ENCODE results near the gene WFDC2. TPM values are rescaled to one million over a fixed set of nuclear protein-coding genes. Genes with fewer than 3 reads are reported as not detected.

Gene WFDC2
- total RNA-seq, 4 donors from 2014 or later = 2.1 to 2.6 TPM; not detected in 2

DNA sequence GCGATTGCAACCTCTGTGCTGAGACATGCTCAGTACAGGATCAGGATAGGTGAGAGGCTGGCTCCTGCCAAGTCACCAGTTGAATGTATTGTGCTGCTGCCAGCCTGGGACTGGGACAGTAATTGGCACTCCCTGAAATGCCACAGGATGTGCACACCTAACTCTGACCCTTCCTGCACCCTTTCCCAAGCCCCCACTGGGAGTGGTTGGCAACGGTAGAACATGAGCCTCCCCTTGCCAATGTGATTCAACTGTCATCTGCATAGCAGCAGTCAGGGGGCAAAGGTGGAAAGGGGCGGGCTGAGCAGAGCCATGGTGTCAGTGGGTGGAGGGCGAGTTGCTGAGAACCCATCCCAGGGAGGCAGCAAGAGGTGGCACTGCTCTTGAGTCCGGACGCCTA, 30.5 kb downstream of the WFDC2 start:
- Histone ChIP-seq H3K9me3 (no peaks in the 10 kb centered on the region), H3K27me3 (peaks cover 0 to 41% (median 0%) of the 10 kb centered on the region in 4 donors), H3K27ac (replicated peaks in 1 of 4) (no peak overlapping the region), H3K4me1 (no peaks in the 10 kb centered on the region), H3K4me3 (no peak overlapping the region), H3K36me3 (no peaks in the 10 kb centered on the region)
- no peak for TF ChIP-seq POLR2A (IDR thresholded peaks at IDR 0.05; ENCODE audit: low read depth)
- TF ChIP-seq, protein P1, sequence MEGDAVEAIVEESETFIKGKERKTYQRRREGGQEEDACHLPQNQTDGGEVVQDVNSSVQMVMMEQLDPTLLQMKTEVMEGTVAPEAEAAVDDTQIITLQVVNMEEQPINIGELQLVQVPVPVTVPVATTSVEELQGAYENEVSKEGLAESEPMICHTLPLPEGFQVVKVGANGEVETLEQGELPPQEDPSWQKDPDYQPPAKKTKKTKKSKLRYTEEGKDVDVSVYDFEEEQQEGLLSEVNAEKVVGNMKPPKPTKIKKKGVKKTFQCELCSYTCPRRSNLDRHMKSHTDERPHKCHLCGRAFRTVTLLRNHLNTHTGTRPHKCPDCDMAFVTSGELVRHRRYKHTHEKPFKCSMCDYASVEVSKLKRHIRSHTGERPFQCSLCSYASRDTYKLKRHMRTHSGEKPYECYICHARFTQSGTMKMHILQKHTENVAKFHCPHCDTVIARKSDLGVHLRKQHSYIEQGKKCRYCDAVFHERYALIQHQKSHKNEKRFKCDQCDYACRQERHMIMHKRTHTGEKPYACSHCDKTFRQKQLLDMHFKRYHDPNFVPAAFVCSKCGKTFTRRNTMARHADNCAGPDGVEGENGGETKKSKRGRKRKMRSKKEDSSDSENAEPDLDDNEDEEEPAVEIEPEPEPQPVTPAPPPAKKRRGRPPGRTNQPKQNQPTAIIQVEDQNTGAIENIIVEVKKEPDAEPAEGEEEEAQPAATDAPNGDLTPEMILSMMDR (IDR thresholded peaks at IDR 0.05) = no peak
- no peak for TF ChIP-seq POLR2AphosphoS5 (IDR thresholded peaks at IDR 0.05)
- TF ChIP-seq EP300 (IDR thresholded peaks at IDR 0.05) = no peak
- WGBS = 79% methylated on average over 6 of the region's 6 CpGs
- DNase-seq (ENCODE audit: extremely low spot score) = no peak
- intact Hi-C loops (cut with DNase I) = no loop called here

DNA sequence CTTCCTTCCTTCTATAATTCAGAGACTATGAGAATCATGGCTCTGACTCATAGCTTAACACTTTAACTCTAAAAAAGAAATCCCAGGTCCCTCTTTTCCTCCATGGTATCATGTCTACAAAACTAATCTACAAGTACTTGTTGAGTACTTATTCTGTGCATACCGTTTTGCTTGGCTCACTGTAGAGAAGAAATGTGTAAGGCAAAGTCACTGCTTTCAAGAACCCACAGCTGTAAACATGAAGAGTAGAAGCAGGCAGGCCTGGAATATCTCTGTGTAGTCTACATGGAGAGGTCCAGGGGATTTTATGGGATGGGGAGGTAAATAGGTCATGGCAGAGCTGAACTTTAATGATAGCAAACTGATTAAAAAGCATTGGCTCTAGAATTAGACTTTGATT, 32.0 kb downstream of the WFDC2 start:
- DNase-seq (ENCODE audit: extremely low spot score) = no peak
- intact Hi-C loops (cut with DNase I) = no loop called here
- no peaks in the 10 kb centered on the region for H3K4me1 ChIP-seq
- peaks cover 0 to 43% (median 0%) of the 10 kb centered on the region in 4 donors for H3K27me3 ChIP-seq
- H3K27ac ChIP-seq (replicated peaks in 1 of 4) = no peak overlapping the region
- TF ChIP-seq POLR2A (IDR thresholded peaks at IDR 0.05; ENCODE audit: low read depth) (no peak), EP300 (IDR thresholded peaks at IDR 0.05) (no peak), POLR2AphosphoS5 (IDR thresholded peaks at IDR 0.05) (no peak)
- TF ChIP-seq, protein P1 (IDR thresholded peaks at IDR 0.05) = no peak
- H3K4me3 ChIP-seq = no peak overlapping the region
- no peaks in the 10 kb centered on the region for H3K9me3 ChIP-seq
- whole genome bisulfite sequencing = 82% methylated on average over 1 of the region's 1 CpG
- no peaks in the 10 kb centered on the region for H3K36me3 ChIP-seq

DNA sequence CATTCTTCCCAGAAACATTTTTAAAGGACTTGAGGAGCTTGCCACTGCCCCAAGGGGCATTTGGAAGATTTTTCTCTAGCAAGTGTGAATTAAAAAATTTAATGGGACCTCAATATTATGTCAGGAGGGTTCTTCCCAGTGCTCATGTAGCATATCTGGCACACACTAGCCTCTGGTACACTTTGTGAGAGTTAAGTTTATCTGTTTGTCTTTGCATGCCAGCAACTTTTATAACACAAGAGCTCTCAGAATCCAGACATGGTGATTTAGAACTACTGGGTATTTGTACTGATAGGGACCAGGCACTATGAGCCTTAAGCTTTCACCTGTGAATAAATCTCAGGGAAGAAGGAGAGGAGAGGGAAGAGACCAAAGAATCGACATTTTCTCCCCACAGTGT, 33.0 kb downstream of the WFDC2 start:
- Histone ChIP-seq H3K4me1 (no peaks in the 10 kb centered on the region), H3K27me3 (peaks cover 0 to 42% (median 0%) of the 10 kb centered on the region in 4 donors), H3K4me3 (no peak overlapping the region), H3K27ac (replicated peaks in 1 of 4) (no peak overlapping the region), H3K36me3 (no peaks in the 10 kb centered on the region), H3K9me3 (no peaks in the 10 kb centered on the region)
- intact Hi-C loops (cut with DNase I) = no loop called here
- DNase-seq (ENCODE audit: extremely low spot score) = no peak
- TF ChIP-seq EP300 (IDR thresholded peaks at IDR 0.05) (no peak), POLR2A (IDR thresholded peaks at IDR 0.05; ENCODE audit: low read depth) (no peak), POLR2AphosphoS5 (IDR thresholded peaks at IDR 0.05) (no peak)
- TF ChIP-seq, protein P1 (IDR thresholded peaks at IDR 0.05) = no peak
- WGBS = 72% methylated on average over 1 of the region's 1 CpG

DNA sequence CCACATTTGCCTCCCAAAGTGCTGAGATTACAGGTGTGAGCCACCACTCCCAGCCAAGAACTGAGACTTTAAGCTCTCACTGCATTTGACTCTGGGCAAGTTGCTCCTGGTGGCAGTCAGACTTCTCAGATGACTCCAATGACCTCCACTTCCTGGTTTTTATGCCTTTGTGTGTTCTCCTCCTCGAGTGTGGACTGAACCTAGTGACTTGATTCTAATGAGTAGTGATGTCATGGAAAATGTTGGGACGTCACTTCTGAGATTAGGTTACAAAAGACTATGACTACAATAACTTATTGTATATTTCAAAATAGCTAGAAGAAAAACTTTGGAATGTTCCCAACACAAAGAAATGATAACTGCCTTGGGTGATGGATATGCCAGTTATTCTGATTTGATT, 33.9 kb downstream of the WFDC2 start:
- intact Hi-C loops (cut with DNase I) = no loop called here
- 54% methylated on average over 2 of the region's 2 CpGs for WGBS
- TF ChIP-seq POLR2AphosphoS5 (IDR thresholded peaks at IDR 0.05) (no peak), EP300 (IDR thresholded peaks at IDR 0.05) (no peak), POLR2A (IDR thresholded peaks at IDR 0.05; ENCODE audit: low read depth) (no peak)
- TF ChIP-seq, protein P1 (IDR thresholded peaks at IDR 0.05) = no peak

DNA sequence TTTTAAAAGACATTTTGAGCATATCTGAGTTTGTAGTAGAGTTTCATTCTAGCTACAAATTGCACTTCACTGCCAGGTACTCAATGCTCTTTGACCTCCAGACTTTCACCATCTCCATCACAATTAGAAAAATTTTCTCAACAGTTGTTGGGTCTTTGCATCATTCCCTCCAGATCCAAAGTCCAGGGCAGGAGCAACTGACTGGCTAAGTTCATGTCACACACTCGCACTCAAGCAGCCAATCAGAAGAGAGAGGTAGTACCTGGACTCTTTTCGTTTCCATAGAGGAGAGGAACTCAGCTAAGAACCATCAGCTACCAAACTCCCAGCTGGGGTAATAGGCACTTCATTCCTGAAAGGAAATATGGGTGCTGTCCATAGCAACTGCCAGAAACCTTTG, 36.8 kb downstream of the WFDC2 start:
- intact Hi-C loops (cut with DNase I) = no loop called here
- TF ChIP-seq POLR2A (IDR thresholded peaks at IDR 0.05; ENCODE audit: low read depth) = no peak
- TF ChIP-seq, protein P1 (IDR thresholded peaks at IDR 0.05) = no peak
- no peak for TF ChIP-seq POLR2AphosphoS5 (IDR thresholded peaks at IDR 0.05)
- no peak for TF ChIP-seq EP300 (IDR thresholded peaks at IDR 0.05)
- Histone ChIP-seq H3K4me3 (no peak overlapping the region), H3K27ac (replicated peaks in 1 of 4) (no peak overlapping the region), H3K9me3 (no peaks in the 10 kb centered on the region), H3K36me3 (no peaks in the 10 kb centered on the region), H3K4me1 (no peaks in the 10 kb centered on the region), H3K27me3 (peaks cover 0 to 17% (median 0%) of the 10 kb centered on the region in 4 donors)
- WGBS = 88% methylated on average over 2 of the region's 2 CpGs
- no peak for DNase-seq (ENCODE audit: extremely low spot score)

More for the DNA sequence above, 33.9 kb downstream of the WFDC2 start:
- Histone ChIP-seq H3K4me1 (no peaks in the 10 kb centered on the region), H3K27ac (replicated peaks in 1 of 4) (no peak overlapping the region), H3K9me3 (no peaks in the 10 kb centered on the region), H3K36me3 (no peaks in the 10 kb centered on the region), H3K27me3 (peaks cover 0 to 34% (median 0%) of the 10 kb centered on the region in 4 donors), H3K4me3 (no peak overlapping the region)
- no peak for DNase-seq (ENCODE audit: extremely low spot score)
